NT2/D1 (cell line): Measurements from ENCODE around the gene JOSD2.

Experiments used
- DNase-seq: peaks from one replicate; pipeline ENCODE4 v3.0.0-alpha.2; 2011; ENCODE audit warnings: low read depth, low spot score
- H3K27me3 ChIP-seq: 2 replicates; pipeline ENCODE4 v1.6.0; 2011; ENCODE audit warnings: mild to moderate bottlenecking; ENCODE audit not compliant: insufficient read length, insufficient read depth
- H3K36me3 ChIP-seq: 2 replicates; pipeline ENCODE4 v1.6.1; 2011; ENCODE audit warnings: mild to moderate bottlenecking, low read length, mixed read lengths; ENCODE audit not compliant: insufficient read depth, insufficient read length
- H3K4me1 ChIP-seq: 2 replicates; pipeline ENCODE4 v1.5.1; 2011; ENCODE audit not compliant: insufficient read depth, insufficient read length
- H3K4me3 ChIP-seq: 2 replicates; pipeline ENCODE4 v1.5.1; 2011; ENCODE audit warnings: low read depth; ENCODE audit not compliant: insufficient read length
- H3K9ac ChIP-seq: 2 replicates; pipeline ENCODE4 v1.6.0; 2011; ENCODE audit warnings: low read depth; ENCODE audit not compliant: insufficient read length
- H3K9me3 ChIP-seq: 2 replicates; pipeline ENCODE4 v1.5.1; 2011; ENCODE audit warnings: mild to moderate bottlenecking, low read length; ENCODE audit not compliant: insufficient read depth
- SUZ12 ChIP-seq: IDR thresholded peaks from 2 replicates; pipeline ENCODE4 v1.6.1; 2011; ENCODE audit not compliant: insufficient read length, insufficient read depth; ENCODE audit errors: extremely low read depth
- YY1 ChIP-seq: IDR thresholded peaks from 2 replicates; pipeline ENCODE4 v1.6.1; 2011; ENCODE audit not compliant: insufficient read length, insufficient read depth
- ZNF274 ChIP-seq: IDR thresholded peaks from 2 replicates; pipeline ENCODE4 v1.6.1; 2011; ENCODE audit warnings: mild to moderate bottlenecking, low read depth, low read length

Gene JOSD2

DNA sequence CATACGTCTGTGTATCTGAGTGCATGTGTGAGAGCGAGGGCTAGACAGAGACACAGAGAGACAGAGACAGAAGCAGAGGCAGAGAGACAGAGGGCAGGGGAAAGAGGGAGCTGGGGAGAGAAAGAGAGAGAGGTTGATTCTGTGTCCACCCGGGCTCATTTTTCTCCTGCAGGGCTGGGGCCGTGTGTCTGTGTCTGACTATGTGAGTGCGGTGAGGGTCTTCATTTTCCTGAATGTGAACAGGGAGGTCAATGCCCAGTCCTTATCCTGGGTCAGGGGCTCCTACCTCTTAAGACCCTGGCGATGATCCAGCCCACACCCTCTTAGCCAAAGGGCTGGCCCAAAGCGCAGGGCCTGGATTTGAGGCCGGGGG, 39.6 kb upstream of the JOSD2 start:
- H3K36me3 ChIP-seq = peaks cover 11% of the 10 kb centered on the region
- H3K4me3 ChIP-seq = peak overlapping the region; percentile 51
- peaks cover 9% of the 10 kb centered on the region for H3K27me3 ChIP-seq
- DNase-seq = no peak
- H3K9me3 ChIP-seq = no peaks in the 10 kb centered on the region
- no peak for TF ChIP-seq ZNF274
- no peak for TF ChIP-seq YY1
- TF ChIP-seq SUZ12 = no peak
- H3K9ac ChIP-seq = peak overlapping the region; percentile 61
- peaks cover 14% of the 10 kb centered on the region for H3K4me1 ChIP-seq

DNA sequence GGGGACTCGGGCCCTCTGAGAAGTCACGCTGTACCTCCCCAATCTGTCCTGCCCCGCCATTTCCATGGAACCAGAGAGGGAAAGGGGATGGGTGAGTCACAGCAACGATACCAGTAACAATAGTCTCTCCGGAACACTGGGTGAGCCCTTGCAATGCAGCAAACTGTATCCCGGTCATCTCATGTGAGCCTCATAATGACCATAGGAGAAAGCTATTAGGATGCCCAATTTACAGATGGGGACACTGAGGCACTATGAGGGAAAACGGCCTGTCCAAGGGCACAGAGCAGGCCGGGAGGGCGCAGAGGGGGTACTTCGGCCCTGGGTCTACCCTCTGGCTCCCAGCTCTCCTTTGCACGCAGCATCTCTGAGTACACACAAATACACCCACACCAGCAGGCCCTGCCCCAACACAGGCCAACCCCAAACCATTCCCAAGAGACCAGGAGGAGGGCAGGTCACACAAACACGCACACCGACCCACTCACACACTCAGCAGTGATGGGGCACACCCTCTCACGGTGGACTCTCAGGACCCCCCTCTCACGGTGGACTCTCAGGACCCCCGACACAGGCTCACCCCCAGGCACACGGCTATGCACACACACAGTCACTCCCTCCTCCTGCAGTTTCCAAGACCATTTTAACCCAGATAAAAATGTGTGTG, 39.1 kb upstream of the JOSD2 start:
- DNase-seq = no peak
- Histone ChIP-seq H3K27me3 (peaks cover 9% of the 10 kb centered on the region), H3K36me3 (peaks cover 11% of the 10 kb centered on the region), H3K9ac (peak overlapping the region; percentile 44), H3K9me3 (no peaks in the 10 kb centered on the region), H3K4me3 (no peak overlapping the region), H3K4me1 (peaks cover 11% of the 10 kb centered on the region)
- TF ChIP-seq SUZ12 = no peak
- no peak for TF ChIP-seq YY1
- no peak for TF ChIP-seq ZNF274

DNA sequence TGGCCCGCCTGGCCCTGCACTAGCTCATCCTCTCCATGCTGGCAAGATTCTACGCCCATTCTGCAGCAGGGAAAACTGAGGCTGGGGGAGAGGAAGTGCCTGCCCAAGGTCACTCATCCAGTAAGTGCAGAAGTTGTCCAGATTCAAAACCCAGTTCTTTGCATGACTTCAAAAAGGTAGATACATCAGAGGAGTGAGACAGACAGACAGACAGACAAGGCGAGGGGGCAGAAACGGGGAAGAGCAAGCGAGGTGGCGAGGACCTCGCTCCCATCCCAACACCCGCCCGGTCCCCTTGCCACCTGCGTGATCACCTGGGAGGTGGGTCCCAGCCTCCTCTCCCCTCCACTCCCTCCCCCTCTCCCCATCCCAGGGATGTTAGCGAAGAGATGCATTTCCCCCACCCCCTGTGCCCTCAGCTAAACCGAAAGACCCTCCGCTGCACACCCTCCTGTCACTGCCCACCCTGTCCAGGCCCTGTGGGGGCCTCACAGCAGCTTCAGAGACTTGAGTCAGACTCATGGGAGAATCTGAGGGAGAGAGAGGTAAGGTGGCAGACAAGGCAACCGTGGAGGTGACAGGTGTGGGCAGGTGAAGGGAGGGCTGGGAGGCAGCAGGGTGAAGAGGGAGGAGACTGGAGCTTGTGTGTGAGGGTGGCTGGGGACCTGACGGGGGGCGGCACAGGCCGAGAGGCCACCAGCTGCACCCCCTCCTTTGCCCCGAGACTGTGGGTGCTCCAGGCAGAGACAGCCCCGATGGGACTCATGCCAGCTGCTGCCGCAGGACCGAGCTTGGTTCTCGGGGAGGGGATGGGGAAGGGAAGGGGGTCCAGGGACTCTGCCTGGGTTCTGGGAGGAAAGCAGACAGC, 38.3 kb upstream of the JOSD2 start:
- no peak overlapping the region for H3K9ac ChIP-seq
- no peaks in the 10 kb centered on the region for H3K9me3 ChIP-seq
- peaks cover 9% of the 10 kb centered on the region for H3K27me3 ChIP-seq
- H3K4me3 ChIP-seq = no peak overlapping the region
- DNase-seq = no peak
- H3K36me3 ChIP-seq = peaks cover 11% of the 10 kb centered on the region
- H3K4me1 ChIP-seq = peaks cover 7% of the 10 kb centered on the region
- TF ChIP-seq ZNF274 (no peak), SUZ12 (no peak), YY1 (no peak)

DNA sequence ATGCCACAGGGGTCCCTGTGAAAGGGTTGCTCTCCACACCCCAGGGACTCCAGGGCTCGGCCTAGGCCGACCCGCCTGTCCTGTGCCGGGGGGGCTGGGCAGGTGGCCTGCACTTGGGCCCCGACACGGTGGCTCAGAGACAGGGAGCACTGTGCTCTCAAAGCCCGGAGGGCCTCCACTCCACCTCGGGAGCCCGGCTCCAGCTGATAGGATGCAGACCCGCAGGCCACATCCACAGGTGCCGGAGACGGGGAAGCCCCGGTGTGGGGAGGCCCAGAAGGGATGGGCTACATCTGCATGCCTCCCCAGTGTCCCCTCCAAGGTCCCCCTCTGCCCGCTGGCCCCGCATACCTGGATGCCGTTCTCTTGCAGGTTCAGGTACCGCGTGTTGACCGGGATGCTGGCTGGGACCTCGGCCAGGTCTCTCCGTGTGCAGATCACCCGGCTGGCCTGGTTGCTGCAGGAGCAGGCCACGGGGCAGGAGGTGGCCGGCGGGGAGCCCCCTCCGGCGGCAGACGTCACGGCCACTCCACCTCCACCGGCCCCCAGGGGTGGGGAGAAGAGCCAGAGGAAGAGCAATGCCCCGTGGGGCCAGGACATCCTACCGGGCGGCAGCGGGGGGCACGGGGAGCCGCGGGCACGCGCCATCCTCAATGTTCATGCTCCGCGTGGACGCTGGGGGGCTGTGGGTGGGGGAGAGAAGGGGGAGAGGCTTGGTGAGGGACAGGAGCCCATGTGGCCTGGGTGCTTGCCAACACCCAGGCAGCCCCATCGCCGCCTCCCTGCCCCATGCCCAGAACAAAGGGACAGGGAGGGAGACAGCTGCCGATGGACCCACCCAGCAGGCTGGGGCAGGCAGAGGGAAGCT, 37.4 kb upstream of the JOSD2 start:
- peaks cover 9% of the 10 kb centered on the region for H3K27me3 ChIP-seq
- H3K9ac ChIP-seq = no peak overlapping the region
- no peak for TF ChIP-seq SUZ12
- no peak for TF ChIP-seq ZNF274
- TF ChIP-seq YY1 = no peak
- H3K36me3 ChIP-seq = peaks cover 11% of the 10 kb centered on the region
- H3K4me3 ChIP-seq = no peak overlapping the region
- H3K4me1 ChIP-seq = peaks cover 6% of the 10 kb centered on the region
- no peak for DNase-seq
- H3K9me3 ChIP-seq = no peaks in the 10 kb centered on the region

DNA sequence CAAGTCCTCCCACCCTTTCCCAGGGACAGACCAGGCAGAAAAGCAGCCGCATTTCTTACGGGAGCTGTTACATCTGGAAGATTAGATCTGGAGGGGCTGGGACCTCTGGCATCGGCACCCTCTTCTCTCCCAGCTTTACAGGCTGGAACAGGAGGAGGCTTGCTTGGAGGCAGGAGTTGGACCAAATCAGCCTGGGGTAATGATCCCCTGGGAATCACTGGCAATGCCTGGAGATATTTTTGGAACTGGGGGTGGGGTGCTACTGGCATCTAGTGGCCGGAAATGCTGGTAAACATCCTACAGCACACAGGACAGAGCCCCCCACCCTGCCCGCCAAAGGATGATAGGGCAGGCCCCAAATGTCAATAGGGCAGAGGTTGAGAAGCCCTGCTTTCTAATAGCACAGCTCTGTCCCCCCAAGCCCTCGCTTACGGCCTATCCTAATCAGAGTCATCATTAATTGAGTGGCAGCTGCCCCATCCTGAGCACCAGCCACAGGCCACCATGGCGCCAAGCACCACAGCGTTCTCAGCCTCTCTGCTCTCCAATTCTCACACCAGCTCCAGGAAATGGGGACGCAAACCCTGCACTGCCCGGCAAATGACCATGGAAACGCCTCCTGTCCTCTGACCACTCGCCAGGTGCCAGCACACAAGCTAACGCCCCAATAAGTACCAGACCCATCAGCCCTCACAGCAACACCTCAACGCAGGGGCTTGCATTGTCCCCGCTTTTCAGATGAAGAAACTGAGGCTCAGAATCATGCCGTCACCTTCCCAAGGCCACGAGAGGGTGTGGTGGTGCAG, 36.6 kb upstream of the JOSD2 start:
- H3K9ac ChIP-seq = no peak overlapping the region
- TF ChIP-seq YY1 (no peak), ZNF274 (no peak), SUZ12 (no peak)

DNA sequence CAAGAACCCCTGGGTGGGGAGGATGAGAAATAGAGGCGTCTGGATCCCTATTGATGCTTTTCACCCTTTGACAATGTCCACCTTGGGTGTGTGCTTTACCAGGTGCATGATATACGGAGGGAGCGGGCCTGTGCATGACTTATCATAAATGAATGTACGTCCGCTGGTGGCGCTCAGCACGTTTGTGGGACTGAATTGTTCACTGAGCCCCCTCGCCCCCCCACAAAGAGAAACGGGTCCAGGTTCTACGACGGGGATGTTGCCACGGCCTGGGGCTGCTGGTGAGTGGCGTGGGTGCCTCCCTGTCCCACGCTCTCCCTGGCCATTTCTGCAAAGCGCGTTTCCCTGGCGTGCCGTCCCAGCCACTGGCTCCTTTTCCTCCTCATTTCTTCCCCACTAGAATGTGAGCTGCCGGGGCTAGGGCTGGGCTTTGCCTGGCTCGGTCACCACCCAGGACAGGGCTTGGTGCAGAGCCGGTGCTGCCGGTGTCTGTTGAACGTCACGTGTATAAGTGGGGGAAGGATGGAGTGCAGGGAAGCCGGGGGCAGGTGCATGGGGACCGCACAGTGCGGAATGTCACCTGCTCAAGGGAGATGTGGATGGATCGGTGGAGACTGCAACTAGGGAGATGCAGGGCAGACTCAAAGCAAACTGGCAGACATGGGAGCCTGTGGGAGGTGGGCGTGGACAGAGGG, 35.7 kb upstream of the JOSD2 start:
- DNase-seq = no peak
- Histone ChIP-seq H3K9me3 (no peaks in the 10 kb centered on the region), H3K4me3 (no peak overlapping the region), H3K27me3 (no peaks in the 10 kb centered on the region), H3K9ac (no peak overlapping the region), H3K36me3 (peaks cover 11% of the 10 kb centered on the region), H3K4me1 (peaks cover 8% of the 10 kb centered on the region)
- TF ChIP-seq SUZ12 (no peak), ZNF274 (no peak), YY1 (no peak)

More for the DNA sequence above, 36.6 kb upstream of the JOSD2 start:
- Histone ChIP-seq H3K36me3 (peaks cover 11% of the 10 kb centered on the region), H3K9me3 (no peaks in the 10 kb centered on the region), H3K27me3 (peaks cover 6% of the 10 kb centered on the region), H3K4me1 (peaks cover 10% of the 10 kb centered on the region), H3K4me3 (no peak overlapping the region)
- no peak for DNase-seq
